Right lobe of liver (tissue), 4 donors: ENCODE data around the gene ARHGEF9.

Experiments
- POLR2A ChIP-seq: fragments of 450-650 bp; IDR thresholded peaks from one replicate; pipeline ENCODE4 v1.6.1; 2017; ENCODE audit warnings: antibody characterized with exemption, mild to moderate bottlenecking
- TF ChIP-seq, protein P1 (sequence below), 4 donors: fragments of 200-600 bp in 3 of 4; fragments of 450-650 bp in 1 of 4; IDR thresholded peaks; one replicate each; pipeline versions ENCODE4 v1.5.1 to v1.8.0; 2016 to 2022; ENCODE audit warnings: antibody characterized with exemption in 4 of 4, mild to moderate bottlenecking in 2 of 4
- donor health status: DM: no; HTN: no; CAD: no.
- donor health status: DM: no; HTN: no; CAD: no.
- donor health status: DM: no; HTN: yes; CAD: no.

DNA sequence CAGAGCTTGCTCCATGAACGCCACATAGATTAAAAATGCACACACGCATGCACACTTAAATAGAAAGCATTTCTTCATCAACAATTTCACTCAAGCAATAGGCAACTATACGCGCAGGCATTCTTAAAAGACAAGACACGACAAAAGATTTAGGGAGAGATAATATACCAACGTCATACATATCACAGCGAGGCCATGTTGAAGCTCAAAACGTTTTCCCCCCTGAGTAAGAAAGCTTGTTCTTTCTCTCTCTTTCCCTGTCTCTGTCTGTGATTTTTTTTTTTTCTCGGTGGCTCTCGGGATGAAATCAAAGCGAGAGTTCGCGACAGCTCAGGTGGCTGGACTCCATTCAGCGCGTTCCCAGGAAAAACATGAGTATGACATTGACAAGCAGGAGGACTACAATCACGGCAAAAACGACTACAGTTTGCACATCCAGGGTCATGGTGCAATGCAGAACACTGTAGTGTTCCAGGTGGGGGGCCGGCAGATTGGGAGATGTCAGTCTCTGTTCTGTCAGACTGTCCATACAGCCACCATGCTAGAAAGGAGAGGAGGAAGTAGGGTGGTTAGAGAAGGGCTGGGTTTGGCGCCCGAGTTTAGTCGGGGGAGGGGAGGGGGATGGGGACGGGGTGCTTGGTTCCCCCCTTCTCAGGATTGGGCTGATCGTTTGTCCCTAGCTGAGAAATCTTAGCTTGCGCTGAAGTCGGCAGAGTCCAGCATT, 30.7 kb downstream of the ARHGEF9 start:
- TF ChIP-seq, protein P1, sequence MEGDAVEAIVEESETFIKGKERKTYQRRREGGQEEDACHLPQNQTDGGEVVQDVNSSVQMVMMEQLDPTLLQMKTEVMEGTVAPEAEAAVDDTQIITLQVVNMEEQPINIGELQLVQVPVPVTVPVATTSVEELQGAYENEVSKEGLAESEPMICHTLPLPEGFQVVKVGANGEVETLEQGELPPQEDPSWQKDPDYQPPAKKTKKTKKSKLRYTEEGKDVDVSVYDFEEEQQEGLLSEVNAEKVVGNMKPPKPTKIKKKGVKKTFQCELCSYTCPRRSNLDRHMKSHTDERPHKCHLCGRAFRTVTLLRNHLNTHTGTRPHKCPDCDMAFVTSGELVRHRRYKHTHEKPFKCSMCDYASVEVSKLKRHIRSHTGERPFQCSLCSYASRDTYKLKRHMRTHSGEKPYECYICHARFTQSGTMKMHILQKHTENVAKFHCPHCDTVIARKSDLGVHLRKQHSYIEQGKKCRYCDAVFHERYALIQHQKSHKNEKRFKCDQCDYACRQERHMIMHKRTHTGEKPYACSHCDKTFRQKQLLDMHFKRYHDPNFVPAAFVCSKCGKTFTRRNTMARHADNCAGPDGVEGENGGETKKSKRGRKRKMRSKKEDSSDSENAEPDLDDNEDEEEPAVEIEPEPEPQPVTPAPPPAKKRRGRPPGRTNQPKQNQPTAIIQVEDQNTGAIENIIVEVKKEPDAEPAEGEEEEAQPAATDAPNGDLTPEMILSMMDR (IDR thresholded peaks at IDR 0.05), result no peak
- no peak for TF ChIP-seq POLR2A
